Limb (tissue), 2 donors: ENCODE results near the gene IQCB1.
"Not testable (repeated sequence)": the region's sequence is repeated elsewhere in the genome, so short reads cannot be mapped to it uniquely, and the experiment has no call there.

Experiments used
- DNase-seq, 2 donors: peaks; one replicate each; pipeline ENCODE4 v3.0.0-alpha.2; 2016; ENCODE audit errors: extremely low spot score in 2 of 2

IQCB1 gene

GRCh38 chr3:121749276-121750086 lies 85.4 kb downstream of the IQCB1 start, which contains the start of gene GOLGB1:
GOLGB1 (minus strand) TSS chr3:121749741; CDS start chr3:121730971, 18,770 bp downstream.
- peak; percentile 93 to 99 for DNase-seq

DNA sequence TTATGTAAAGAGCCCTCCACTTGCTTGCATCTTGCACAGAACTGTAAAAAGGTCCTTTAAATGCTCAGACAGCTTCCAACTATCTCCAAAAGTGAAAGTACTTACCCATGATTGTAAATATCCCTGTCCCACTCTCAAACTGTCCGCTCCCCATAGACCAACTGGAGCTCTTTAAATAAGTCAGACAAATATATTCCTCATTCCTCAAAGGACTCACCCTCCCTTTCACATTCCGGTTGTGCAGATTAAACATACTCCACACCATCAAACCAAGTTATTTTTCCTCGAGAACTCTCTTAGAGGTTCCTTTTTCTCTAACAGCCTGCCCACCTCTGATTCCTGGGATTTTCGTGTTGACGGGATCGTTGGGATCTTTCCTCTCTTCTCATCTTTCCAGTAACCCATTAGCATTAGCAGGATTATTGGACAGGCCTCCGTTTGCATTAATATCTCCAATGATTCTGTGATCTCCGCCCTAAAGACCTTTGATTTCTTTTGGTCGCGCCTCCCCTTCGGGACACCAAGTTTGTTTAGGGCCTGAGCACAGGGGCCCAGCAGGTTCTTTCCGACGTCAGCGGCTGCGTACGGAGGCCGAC lies 86.1 kb downstream of the IQCB1 start:
- peak in 1 of 2 donors; percentile 34 for DNase-seq

DNA sequence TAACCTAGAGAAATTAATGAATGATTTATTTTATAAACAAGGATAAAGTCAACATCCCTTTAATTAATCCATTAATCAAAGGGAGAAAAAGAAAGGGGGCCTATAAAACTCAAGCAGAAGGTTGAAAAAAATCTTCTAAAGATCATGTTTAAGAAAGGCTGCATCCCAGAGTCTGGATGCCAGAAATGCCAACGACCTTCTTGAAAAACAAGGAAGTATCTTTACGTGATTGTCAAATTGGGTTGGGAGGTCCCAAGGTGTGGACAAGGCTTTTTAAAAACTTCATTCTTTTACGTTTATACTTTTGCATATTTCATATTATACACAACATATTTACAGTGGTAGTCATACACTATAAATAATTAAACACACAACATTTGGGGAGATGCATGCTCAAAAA lies 86.9 kb downstream of the IQCB1 start:
- no peak for DNase-seq

- DNase-seq: not testable (repeated sequence)
Measured at GRCh38 chr3:121743106-121743505, 91.8 kb downstream of the IQCB1 start.

DNA sequence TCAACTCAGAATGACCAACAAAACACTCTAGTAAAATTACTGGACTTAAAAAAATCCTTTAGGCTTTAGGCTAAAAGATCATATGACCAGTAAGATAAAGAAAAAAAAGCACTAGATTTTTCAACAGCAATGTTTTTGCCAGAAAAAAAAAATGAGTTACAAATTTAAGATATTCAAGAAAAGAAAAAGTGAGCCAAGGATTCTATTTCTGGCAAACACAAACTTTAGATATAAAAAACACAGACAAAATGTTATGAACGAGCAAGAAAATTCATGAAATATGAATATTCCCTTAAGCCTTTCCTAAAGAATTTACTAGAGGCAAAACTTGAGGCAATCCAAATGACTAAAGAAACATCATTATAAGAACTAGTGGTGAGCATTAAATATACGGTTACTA lies 94.0 kb downstream of the IQCB1 start:
- DNase-seq: no peak

GRCh38 chr3:121739902-121740301 lies 95.0 kb downstream of the IQCB1 start:
- DNase-seq: no peak

DNA sequence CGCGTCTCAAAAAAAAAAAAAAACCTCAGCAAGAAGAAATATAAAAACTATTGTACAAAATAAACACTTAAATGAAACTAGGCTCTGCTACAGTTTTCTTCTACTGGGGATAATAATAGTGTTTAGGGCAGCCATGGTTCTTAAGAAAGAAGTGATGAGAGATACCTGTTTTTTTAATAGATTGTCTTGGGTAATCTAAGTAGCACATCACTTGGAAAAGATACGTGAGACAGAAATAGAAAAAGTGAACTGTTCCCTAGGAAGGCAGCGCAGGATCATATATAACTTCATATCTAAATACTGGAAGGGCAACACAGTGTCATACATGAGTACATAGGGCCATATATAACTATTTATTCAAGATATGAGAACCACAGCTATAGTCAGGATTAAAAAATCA lies 97.2 kb downstream of the IQCB1 start:
- DNase-seq: no peak

DNA sequence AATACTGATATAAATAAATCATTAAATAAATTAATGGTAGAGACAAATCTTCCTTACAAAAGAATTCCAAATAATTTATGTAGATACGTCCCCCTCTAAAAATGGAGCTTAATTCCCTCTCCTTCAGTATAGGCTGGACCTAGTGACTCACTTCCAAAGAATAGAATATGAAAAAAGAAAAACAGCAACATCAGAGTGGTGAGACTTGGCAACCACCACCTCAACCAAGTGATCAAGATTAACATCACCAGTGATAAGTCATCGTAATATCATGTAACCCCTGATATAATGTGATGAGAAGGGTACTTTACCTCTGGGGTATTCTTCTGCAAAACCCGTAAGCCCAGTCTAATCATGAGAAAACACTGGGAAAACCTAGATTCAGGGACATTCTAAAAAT lies 98.7 kb downstream of the IQCB1 start:
- DNase-seq: no peak

GRCh38 chr3:121735047-121735696 lies 99.7 kb downstream of the IQCB1 start:
- DNase-seq: no peak

GRCh38 chr3:121730940-121731687 lies 103.7 kb downstream of the IQCB1 start:
- DNase-seq: no peak

GRCh38 chr3:121724130-121724529 lies 110.7 kb downstream of the IQCB1 start:
- no peak for DNase-seq

DNA sequence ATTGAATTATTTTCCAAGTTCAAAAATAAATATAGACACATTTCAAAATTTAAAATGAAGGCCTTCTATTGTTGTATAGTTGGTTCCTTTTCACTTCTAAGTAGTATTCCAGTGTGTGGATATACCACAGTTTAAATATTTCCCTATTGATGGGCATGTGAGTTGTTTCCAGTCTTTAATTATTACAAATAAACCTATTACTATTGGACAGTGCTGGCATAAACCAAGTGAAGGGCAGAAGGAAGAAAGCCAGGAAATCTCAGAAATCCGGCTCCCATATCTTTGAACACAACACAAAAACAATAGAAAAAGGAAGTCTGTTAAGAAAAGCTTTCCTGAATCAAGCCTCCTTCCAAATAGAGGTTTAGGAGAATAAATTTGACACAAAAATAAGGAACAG lies 111.4 kb downstream of the IQCB1 start:
- DNase-seq: no peak

- no peak for DNase-seq
Measured at GRCh38 chr3:121722411-121722810, 112.4 kb downstream of the IQCB1 start.

- no peak for DNase-seq
Measured at GRCh38 chr3:121720163-121720562, 114.7 kb downstream of the IQCB1 start.
